ENCODE data around the gene LINC00305. TPM values are rescaled to one million over a fixed set of nuclear protein-coding genes. Genes with fewer than 3 reads are reported as not detected.

Gene LINC00305
- total RNA-seq, 4 donors from 2014 or later: 0.97 TPM; not detected in 3

DNA sequence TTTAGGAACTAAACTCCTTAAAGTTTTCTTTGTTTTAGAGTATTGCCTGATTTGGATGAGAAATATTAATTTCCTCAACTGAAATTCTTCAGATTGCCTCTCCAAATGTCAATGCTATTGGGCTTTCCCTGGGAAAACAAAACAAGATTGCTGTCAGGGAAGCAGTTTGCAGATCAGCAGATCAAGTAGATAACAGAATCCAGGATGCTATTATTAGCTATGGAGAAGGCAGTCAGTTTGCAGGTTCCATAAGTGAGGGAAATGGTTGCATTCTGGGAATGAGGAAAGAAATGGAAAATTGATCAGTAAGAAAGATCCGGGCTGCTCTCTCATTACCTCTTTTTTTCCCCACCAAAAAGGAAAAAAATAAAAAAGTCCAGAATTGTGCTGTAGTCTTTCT, 11.0 kb downstream of the LINC00305 start:
- H3K27ac ChIP-seq: no peak overlapping the region
- no peaks in the 10 kb centered on the region for H3K9me3 ChIP-seq
- H3K36me3 ChIP-seq: no peaks in the 10 kb centered on the region
- TF ChIP-seq, protein P1, sequence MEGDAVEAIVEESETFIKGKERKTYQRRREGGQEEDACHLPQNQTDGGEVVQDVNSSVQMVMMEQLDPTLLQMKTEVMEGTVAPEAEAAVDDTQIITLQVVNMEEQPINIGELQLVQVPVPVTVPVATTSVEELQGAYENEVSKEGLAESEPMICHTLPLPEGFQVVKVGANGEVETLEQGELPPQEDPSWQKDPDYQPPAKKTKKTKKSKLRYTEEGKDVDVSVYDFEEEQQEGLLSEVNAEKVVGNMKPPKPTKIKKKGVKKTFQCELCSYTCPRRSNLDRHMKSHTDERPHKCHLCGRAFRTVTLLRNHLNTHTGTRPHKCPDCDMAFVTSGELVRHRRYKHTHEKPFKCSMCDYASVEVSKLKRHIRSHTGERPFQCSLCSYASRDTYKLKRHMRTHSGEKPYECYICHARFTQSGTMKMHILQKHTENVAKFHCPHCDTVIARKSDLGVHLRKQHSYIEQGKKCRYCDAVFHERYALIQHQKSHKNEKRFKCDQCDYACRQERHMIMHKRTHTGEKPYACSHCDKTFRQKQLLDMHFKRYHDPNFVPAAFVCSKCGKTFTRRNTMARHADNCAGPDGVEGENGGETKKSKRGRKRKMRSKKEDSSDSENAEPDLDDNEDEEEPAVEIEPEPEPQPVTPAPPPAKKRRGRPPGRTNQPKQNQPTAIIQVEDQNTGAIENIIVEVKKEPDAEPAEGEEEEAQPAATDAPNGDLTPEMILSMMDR (IDR thresholded peaks at IDR 0.05): no peak
- TF ChIP-seq POLR2A (IDR thresholded peaks at IDR 0.05): no peak
- no peak overlapping the region for H3K4me3 ChIP-seq
- intact Hi-C loops (cut with DNase I; ENCODE audit: low total_unique reads): no loop called here
- no peaks in the 10 kb centered on the region for H3K4me1 ChIP-seq
- no peaks in the 10 kb centered on the region for H3K27me3 ChIP-seq
- DNase-seq: no peak

DNA sequence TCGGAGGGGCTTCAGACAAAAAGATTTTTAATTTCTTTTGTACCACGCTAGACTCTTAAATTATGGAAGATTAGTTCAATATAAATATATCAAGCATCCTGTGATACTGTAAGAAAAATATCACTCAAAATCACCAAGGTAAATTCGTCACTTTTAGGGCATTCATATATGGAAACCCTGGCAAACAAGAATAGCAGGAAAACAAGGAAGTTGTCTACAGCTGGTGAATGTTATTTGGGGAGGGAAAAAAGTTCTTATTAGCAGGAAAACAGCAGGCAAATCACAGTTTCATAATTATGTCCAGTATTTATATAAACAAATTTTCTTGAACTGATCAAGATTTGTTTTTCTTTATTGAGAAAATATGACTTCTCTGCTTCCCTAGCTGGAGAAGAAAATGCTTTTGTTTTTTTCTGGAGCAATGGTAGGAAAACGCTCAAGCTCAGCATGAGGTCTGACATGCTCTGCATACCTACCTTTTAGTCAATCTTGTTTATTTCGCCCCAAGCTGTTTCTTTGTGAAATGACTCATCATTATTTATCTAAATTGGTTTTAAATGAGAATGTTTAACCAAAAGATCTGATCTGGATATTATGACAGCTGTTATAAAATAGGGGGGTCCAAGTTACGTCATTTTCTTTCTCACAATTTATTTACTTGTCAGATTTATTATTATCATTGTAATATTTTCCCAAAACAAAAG, 14.7 kb downstream of the LINC00305 start:
- intact Hi-C loops (cut with DNase I; ENCODE audit: low total_unique reads): no loop called here
- H3K36me3 ChIP-seq: no peaks in the 10 kb centered on the region
- H3K9me3 ChIP-seq: no peaks in the 10 kb centered on the region
- TF ChIP-seq POLR2A (IDR thresholded peaks at IDR 0.05): no peak
- TF ChIP-seq, protein P1 (IDR thresholded peaks at IDR 0.05): no peak
- no peak for DNase-seq
- no peak overlapping the region for H3K4me3 ChIP-seq
- no peaks in the 10 kb centered on the region for H3K4me1 ChIP-seq
- H3K27me3 ChIP-seq: no peaks in the 10 kb centered on the region
- no peak overlapping the region for H3K27ac ChIP-seq

DNA sequence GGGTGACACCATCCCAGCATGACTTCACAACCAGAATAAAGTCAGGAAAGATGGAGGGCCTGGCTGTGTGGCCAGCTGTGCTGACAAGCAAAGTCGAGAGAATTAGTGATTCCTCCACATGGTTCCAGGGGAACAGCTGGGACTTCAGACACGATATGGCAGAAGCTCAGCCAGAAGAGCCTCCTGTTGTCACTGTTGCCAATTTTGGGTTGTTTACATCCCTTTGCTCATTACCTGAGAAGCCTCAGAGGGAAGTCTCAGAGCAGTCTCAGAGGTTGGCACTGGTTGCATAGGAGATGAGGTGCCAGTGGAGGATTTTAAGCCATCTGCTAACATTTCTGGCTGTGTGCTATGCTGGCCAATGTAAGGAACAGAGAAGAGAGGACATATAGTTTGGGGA, 16.0 kb downstream of the LINC00305 start:
- Histone ChIP-seq H3K27me3 (no peaks in the 10 kb centered on the region), H3K4me3 (no peak overlapping the region), H3K9me3 (no peaks in the 10 kb centered on the region), H3K27ac (no peak overlapping the region), H3K4me1 (no peaks in the 10 kb centered on the region), H3K36me3 (no peaks in the 10 kb centered on the region)
- no peak for TF ChIP-seq POLR2A (IDR thresholded peaks at IDR 0.05)
- TF ChIP-seq, protein P1 (IDR thresholded peaks at IDR 0.05): no peak
- intact Hi-C loops (cut with DNase I; ENCODE audit: low total_unique reads): no loop called here
- no peak for DNase-seq

DNA sequence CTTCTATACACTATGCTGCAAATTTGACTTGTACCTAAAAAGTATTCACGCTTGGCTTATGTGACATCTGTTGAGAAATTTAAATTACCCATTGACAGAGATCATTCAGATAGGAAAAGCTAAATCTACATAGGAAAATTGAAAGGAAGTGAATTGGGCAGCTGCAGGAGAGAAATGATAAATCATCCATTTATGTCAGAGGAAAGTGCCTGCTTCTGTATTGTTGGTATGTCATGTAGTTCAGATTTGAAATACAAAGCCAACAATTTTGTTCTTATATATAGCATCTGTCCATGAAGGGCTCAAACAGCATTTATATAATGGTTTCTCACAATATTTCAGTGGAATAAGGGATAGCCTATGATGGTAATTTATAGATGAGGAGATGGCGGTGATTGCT, 17.6 kb downstream of the LINC00305 start:
- Histone ChIP-seq H3K36me3 (no peaks in the 10 kb centered on the region), H3K27me3 (no peaks in the 10 kb centered on the region), H3K4me1 (no peaks in the 10 kb centered on the region), H3K9me3 (no peaks in the 10 kb centered on the region), H3K4me3 (no peak overlapping the region), H3K27ac (no peak overlapping the region)
- intact Hi-C loops (cut with DNase I; ENCODE audit: low total_unique reads): no loop called here
- no peak for TF ChIP-seq POLR2A (IDR thresholded peaks at IDR 0.05)
- TF ChIP-seq, protein P1 (IDR thresholded peaks at IDR 0.05): no peak
- DNase-seq: no peak

DNA sequence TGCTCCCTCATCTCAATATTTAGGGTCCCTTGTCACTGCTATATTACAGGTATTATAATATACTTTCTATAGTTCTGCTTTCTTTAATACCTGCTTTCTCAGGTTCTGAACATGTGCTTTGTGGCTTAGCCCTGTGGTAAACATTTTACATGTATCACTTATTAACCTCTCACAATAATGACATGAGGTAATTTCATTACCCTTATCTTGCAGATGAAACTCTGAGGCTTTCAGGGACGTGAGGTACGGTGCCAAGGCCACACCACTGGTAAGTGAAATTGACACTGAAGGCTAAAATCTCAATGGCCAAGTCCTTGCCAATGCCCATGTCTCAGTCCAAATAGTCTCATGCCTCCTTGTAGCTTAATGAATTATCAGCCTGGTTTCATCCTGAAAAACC, 21.7 kb downstream of the LINC00305 start:
- TF ChIP-seq, protein P1 (IDR thresholded peaks at IDR 0.05): no peak
- no peak for TF ChIP-seq POLR2A (IDR thresholded peaks at IDR 0.05)

More for the DNA sequence above, 21.7 kb downstream of the LINC00305 start:
- H3K27me3 ChIP-seq: no peaks in the 10 kb centered on the region
- no peaks in the 10 kb centered on the region for H3K9me3 ChIP-seq
- DNase-seq: no peak
- intact Hi-C loops (cut with DNase I; ENCODE audit: low total_unique reads): no loop called here
- H3K36me3 ChIP-seq: no peaks in the 10 kb centered on the region
- H3K27ac ChIP-seq: no peak overlapping the region
- H3K4me1 ChIP-seq: no peaks in the 10 kb centered on the region
- H3K4me3 ChIP-seq: no peak overlapping the region

All from uterus (tissue), 4 donors.